ENCODE data around the gene PSMD14. TPM values are rescaled to one million over a fixed set of nuclear protein-coding genes. Genes with fewer than 3 reads are reported as not detected.

PSMD14 gene
- total and polyA plus RNA-seq, 8 donors, result 36.7 to 64.3 (median 40.9) TPM

DNA sequence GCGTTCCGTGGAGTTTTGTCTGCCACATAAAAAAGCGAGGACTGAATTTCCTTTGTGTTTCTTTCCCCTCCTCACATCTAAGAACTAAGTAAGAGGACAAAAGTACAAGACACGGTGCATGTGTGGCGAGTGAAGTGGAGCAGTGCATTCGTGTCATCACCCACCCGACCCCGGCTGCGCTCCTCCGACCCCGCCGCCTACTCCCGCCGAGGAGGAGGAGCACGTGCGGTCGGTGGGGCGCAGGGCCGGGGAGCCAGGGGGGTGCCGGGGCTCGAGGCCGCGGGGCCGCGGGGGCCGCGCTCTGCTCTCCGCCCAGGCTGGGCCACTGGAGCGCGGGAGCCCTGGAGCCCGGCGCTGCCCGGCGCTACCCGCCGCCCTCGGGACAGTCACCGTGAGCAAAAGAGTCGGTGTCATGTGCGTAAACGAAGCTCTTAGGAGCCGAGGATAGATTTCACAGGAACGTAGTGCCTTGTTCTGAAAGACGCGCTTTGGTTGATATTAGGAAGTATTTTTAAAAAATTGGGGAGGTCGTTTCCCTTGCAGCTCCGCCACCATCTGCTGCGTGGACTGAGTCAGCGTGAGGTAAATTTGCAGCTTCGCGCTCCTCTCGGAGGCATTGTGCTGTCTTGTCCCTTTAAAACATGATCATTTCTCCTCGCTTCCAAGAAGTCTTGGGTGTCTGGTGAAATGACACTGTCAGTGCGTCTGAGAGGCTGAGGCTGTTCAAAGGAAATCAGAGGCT, 118.9 kb downstream of the PSMD14 start:
- DNase-seq, result peak in 1 of 4 donors; percentile 76
- ATAC-seq, result peak; percentile 21
- H3K4me3 ChIP-seq, result no peak overlapping the region

GRCh38 chr2:161427664-161428587, 119.7 kb downstream of the PSMD14 start:
- intact Hi-C loops (cut with DNase I), result no loop called here
- Histone ChIP-seq H3K4me3 (no peak overlapping the region), H3K9me3 (no peaks in the 10 kb centered on the region), H3K4me1 (peaks cover 6 to 17% of the 10 kb centered on the region in 2 donors), H3K36me3 (no peaks in the 10 kb centered on the region), H3K27ac (no peak overlapping the region), H3K27me3 (peaks cover 85 to 100% of the 10 kb centered on the region in 2 donors)
- DNase-seq (peak in 1 of 4 donors; percentile 81), ATAC-seq (no peak)
- TF ChIP-seq CTCF (IDR thresholded peaks at IDR 0.05), result no peak

More for the DNA sequence above, 118.9 kb downstream of the PSMD14 start:
- Histone ChIP-seq H3K27me3 (peaks cover 93 to 100% of the 10 kb centered on the region in 2 donors), H3K4me1 (peaks cover 6 to 17% of the 10 kb centered on the region in 2 donors), H3K27ac (no peak overlapping the region), H3K36me3 (no peaks in the 10 kb centered on the region), H3K9me3 (no peaks in the 10 kb centered on the region)
- no peak for TF ChIP-seq CTCF (IDR thresholded peaks at IDR 0.05)
- intact Hi-C loops (cut with DNase I), result no loop called here

DNA sequence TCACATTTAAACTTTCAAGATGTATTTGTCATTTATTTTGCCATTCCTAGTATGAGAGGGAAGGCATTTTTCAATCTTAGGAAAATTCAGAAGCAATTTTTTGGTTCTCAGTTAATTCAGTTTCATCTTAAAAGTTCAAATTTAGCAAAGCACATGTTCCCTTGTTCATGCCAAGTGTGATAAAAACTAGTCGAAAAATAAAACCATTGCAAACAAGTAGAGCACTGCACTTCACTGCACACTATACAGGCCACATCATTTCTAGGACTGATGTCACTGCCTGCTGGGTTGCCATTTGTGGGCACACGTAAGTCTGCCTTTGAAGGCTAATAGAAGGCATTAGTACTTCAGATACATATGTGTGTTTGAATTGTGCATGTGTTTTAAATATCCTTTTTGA, 122.2 kb downstream of the PSMD14 start:
- peaks cover 0 to 2% of the 10 kb centered on the region in 2 donors for H3K9me3 ChIP-seq
- peaks cover 65 to 99% of the 10 kb centered on the region in 2 donors for H3K27me3 ChIP-seq
- no peak overlapping the region for H3K4me3 ChIP-seq
- no peak for ATAC-seq
- DNase-seq, result no peak
- H3K27ac ChIP-seq, result no peak overlapping the region
- H3K36me3 ChIP-seq, result no peaks in the 10 kb centered on the region
- no peak for TF ChIP-seq CTCF (IDR thresholded peaks at IDR 0.05)
- H3K4me1 ChIP-seq, result peaks cover 0 to 4% of the 10 kb centered on the region in 2 donors
- intact Hi-C loops (cut with DNase I), result no loop called here

DNA sequence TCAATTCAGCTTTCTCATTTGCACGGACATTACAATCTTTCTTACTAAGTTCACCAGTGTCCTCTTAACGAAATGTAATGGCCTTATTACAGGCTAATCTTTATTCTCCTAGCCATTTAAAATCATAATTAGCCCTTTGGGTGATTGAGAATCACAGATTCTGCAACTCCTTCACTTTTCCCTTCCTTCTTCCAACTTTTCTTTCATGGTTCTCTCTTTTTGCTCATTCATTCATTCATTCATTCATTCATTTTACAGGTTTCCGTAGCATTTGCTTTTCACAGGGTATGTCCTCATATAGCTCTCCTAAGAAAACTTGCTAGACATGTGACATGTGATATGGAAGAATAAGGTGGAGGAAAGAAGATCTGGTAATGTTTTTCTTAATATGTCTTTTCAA, 123.9 kb downstream of the PSMD14 start:
- no peak for TF ChIP-seq CTCF (IDR thresholded peaks at IDR 0.05)
- Histone ChIP-seq H3K36me3 (no peaks in the 10 kb centered on the region), H3K9me3 (peaks cover 0 to 7% of the 10 kb centered on the region in 2 donors), H3K27ac (no peak overlapping the region), H3K4me3 (no peak overlapping the region), H3K27me3 (peaks cover 52 to 90% of the 10 kb centered on the region in 2 donors), H3K4me1 (peaks cover 0 to 4% of the 10 kb centered on the region in 2 donors)
- no peak for ATAC-seq
- no peak for DNase-seq
- intact Hi-C loops (cut with DNase I), result no loop called here

DNA sequence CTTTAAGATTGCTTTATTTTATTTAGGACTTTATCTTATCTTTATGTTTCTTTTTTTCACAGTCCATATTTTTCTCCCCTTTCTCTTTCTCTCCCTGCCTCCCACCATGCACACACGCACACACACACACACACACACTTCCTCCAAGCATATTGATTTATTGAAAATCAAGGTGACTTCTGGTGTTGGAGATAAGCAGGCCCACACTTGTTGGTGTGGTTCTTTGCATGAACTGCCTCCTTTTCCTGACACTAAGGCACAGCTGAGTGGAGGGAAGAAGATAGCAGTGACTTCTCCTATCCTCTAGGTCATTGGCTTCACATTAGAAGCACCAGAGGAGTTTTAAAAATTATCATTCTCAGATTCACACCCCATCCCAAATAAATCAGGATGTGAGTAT, 125.9 kb downstream of the PSMD14 start:
- no peak for ATAC-seq
- peaks cover 0 to 7% of the 10 kb centered on the region in 2 donors for H3K9me3 ChIP-seq
- no peak for TF ChIP-seq CTCF (IDR thresholded peaks at IDR 0.05)
- intact Hi-C loops (cut with DNase I), result no loop called here
- no peak overlapping the region for H3K27ac ChIP-seq
- H3K36me3 ChIP-seq, result no peaks in the 10 kb centered on the region
- H3K4me1 ChIP-seq, result no peaks in the 10 kb centered on the region
- H3K4me3 ChIP-seq, result no peak overlapping the region
- peaks cover 37 to 70% of the 10 kb centered on the region in 2 donors for H3K27me3 ChIP-seq
- no peak for DNase-seq

Data from left lung (tissue), 10 donors.